KMS-11 (cell line): Measurements from ENCODE around the gene MAP3K4.

Source experiments
- H2AFZ ChIP-seq: fragments of 200-600 bp; sonication (generic); 2 replicates; pipeline ENCODE4 v1.6.1; 2016; ENCODE audit warnings: antibody characterized with exemption, mixed run types, low read depth
- H3K27ac ChIP-seq: fragments of 200-600 bp; sonication (generic); 2 replicates; pipeline ENCODE4 v1.6.1; 2016; ENCODE audit warnings: mild to moderate bottlenecking, mixed run types
- H3K27me3 ChIP-seq: fragments of 200-600 bp; sonication (generic); 2 replicates; pipeline ENCODE4 v1.6.1; 2017; ENCODE audit warnings: mild to moderate bottlenecking, low read depth, mixed run types, moderate library complexity; ENCODE audit not compliant: insufficient read depth
- H3K36me3 ChIP-seq: fragments of 200-600 bp; sonication (generic); 2 replicates; pipeline ENCODE4 v1.6.1; 2017; ENCODE audit warnings: mild to moderate bottlenecking, mixed run types; ENCODE audit not compliant: insufficient read depth
- H3K4me1 ChIP-seq: fragments of 200-600 bp; sonication (generic); 2 replicates; pipeline ENCODE4 v1.6.1; 2016; ENCODE audit warnings: mild to moderate bottlenecking, low read depth, mixed run types; ENCODE audit not compliant: poor library complexity, severe bottlenecking
- H3K4me2 ChIP-seq: fragments of 200-600 bp; sonication (generic); 2 replicates; pipeline ENCODE4 v1.7.0; 2016; ENCODE audit warnings: mild to moderate bottlenecking, mixed run types
- H3K4me3 ChIP-seq: fragments of 200-600 bp; sonication (generic); IDR thresholded peaks from 2 replicates; pipeline ENCODE4 v1.6.1; 2017; ENCODE audit warnings: low read depth, low read length, mixed read lengths; ENCODE audit not compliant: insufficient read depth
- H3K79me2 ChIP-seq: fragments of 200-600 bp; sonication (generic); 2 replicates; pipeline ENCODE4 v1.6.1; 2016; ENCODE audit warnings: low read depth, mixed run types; ENCODE audit not compliant: insufficient read depth
- H3K9ac ChIP-seq: fragments of 200-600 bp; sonication (generic); 2 replicates; pipeline ENCODE4 v1.6.1; 2016; ENCODE audit warnings: mild to moderate bottlenecking, mixed run types
- H4K20me1 ChIP-seq: fragments of 200-600 bp; sonication (generic); 2 replicates; pipeline ENCODE4 v1.6.1; 2016; ENCODE audit warnings: mild to moderate bottlenecking, mixed run types; ENCODE audit not compliant: insufficient read depth
- CTCF ChIP-seq: fragments of 200-600 bp; sonication (generic); conservative IDR thresholded peaks from 2 replicates; pipeline ENCODE4 v1.6.1; 2017; ENCODE audit warnings: low read depth, mild to moderate bottlenecking, antibody characterized with exemption, low read length, moderate library complexity, mixed read lengths

Gene MAP3K4

DNA sequence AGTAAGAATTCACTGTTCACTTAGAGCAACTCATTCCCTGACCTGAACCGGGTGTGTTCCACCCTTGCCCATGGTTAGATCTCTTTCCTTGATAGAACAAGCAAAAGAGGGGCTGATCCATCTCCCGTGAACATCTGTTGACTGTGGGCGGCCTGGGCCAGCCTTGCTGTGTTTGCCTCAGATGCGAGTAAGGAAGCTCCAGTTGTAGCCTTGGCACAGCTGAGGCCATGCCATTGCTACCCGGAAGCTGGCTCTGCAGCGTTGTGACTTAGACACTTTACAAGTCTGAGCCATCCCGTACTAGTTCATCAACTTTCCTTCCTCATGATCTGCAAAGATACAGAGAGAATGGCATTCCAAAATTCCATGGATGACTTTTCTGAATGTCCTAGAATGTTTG, 139.0 kb downstream of the MAP3K4 start:
- H3K9ac ChIP-seq: no peak overlapping the region
- no peaks in the 10 kb centered on the region for H4K20me1 ChIP-seq
- TF ChIP-seq CTCF: no peak
- H3K4me3 ChIP-seq: no peak overlapping the region
- H3K4me1 ChIP-seq: no peaks in the 10 kb centered on the region
- no peaks in the 10 kb centered on the region for H3K27me3 ChIP-seq
- H3K79me2 ChIP-seq: no peaks in the 10 kb centered on the region
- no peak overlapping the region for H2AFZ ChIP-seq
- H3K27ac ChIP-seq: no peak overlapping the region
- H3K36me3 ChIP-seq: no peaks in the 10 kb centered on the region
- H3K4me2 ChIP-seq: no peak overlapping the region

- no peak overlapping the region for H3K27ac ChIP-seq
- H3K79me2 ChIP-seq: no peaks in the 10 kb centered on the region
- H2AFZ ChIP-seq: no peak overlapping the region
- no peaks in the 10 kb centered on the region for H3K4me1 ChIP-seq
- H3K27me3 ChIP-seq: no peaks in the 10 kb centered on the region
- H3K4me3 ChIP-seq: no peak overlapping the region
- no peaks in the 10 kb centered on the region for H3K36me3 ChIP-seq
- TF ChIP-seq CTCF: no peak
- no peak overlapping the region for H3K9ac ChIP-seq
- no peak overlapping the region for H3K4me2 ChIP-seq
- no peaks in the 10 kb centered on the region for H4K20me1 ChIP-seq
Measured at GRCh38 chr6:161130967-161131766, 139.6 kb downstream of the MAP3K4 start.

- H3K4me2 ChIP-seq: no peak overlapping the region
- no peaks in the 10 kb centered on the region for H4K20me1 ChIP-seq
- no peaks in the 10 kb centered on the region for H3K4me1 ChIP-seq
- H3K27ac ChIP-seq: no peak overlapping the region
- no peak overlapping the region for H2AFZ ChIP-seq
- no peak overlapping the region for H3K9ac ChIP-seq
- H3K79me2 ChIP-seq: no peaks in the 10 kb centered on the region
- TF ChIP-seq CTCF: no peak
- H3K4me3 ChIP-seq: no peak overlapping the region
- H3K27me3 ChIP-seq: no peaks in the 10 kb centered on the region
- H3K36me3 ChIP-seq: no peaks in the 10 kb centered on the region
Measured at GRCh38 chr6:161132384-161132783, 140.8 kb downstream of the MAP3K4 start.

- Histone ChIP-seq H3K36me3 (no peaks in the 10 kb centered on the region), H3K4me1 (no peaks in the 10 kb centered on the region), H3K4me2 (no peak overlapping the region), H3K27ac (no peak overlapping the region), H3K9ac (no peak overlapping the region), H4K20me1 (no peaks in the 10 kb centered on the region), H3K27me3 (no peaks in the 10 kb centered on the region), H2AFZ (no peak overlapping the region), H3K79me2 (no peaks in the 10 kb centered on the region), H3K4me3 (no peak overlapping the region)
- no peak for TF ChIP-seq CTCF
Measured at GRCh38 chr6:161133963-161134362, 142.4 kb downstream of the MAP3K4 start.
